ENCODE data around the gene PAM. TPM values are rescaled to one million over a fixed set of nuclear protein-coding genes. Genes with fewer than 3 reads are reported as not detected.

The PAM gene
- total and polyA plus RNA-seq, 2 of the 8 experiments (the other 6 are each of a cell fraction or from before 2014, with no cell fraction given): 30.4 to 67.8 TPM

DNA sequence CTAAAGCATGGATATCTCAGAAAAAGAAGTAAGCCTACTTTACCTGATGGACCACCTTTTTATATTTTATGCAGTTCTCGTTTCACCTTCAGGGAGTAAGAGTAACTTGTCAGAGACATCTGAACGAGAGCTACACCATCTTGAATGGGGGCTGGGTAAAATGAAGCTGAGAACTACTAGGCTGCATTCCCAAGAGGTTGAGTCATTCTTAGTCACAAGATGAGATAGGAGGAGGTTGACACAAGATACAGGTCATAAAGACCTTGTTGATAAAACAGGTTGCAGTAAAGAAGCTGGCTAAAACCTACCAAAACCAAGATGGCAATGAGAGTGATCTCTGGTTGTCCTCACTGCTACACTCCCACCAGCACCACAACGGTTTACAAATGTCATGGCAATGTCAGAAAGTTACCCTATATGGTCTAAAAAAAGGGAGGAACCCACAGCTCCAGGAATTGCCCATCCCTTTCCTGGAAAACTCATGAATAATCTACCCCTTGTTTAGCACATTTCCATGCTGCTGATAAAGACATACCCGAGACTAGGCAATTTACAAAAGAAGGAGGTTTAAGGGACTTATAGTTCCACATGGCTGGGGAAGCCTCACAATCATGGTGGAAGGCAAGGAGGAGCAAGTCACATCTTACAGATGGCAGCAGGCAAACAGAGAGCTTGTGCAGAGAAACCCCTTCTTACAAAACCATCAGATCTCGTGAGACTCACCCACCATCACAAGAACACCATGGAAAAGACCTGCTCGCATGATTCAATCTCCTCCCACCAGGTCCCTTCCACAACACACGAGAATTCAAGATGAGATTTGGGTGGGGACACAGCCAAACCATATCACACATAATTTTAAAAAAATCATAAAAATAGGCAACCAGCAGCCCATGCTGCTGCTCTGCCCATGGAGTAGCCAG, 302.4 kb downstream of the PAM start (continued):
- TF ChIP-seq TAF1 (IDR thresholded peaks at IDR 0.05; ENCODE audit: low read depth, low read length): no peak

Data from H1 (cell line).